BLaER1 treated with 17β-estradiol and CSF1 and Interleukin-3, amounts not matched to agents 10 nM and 100 nM (cell line): ENCODE results near the gene PDK1.

Experiments
- H3K27ac ChIP-seq, 11 experiments: shearing (Covaris generic); formaldehyde crosslinking; 2 replicates each; pipeline ENCODE4 v1.8.1; 2022
- H3K27me3 ChIP-seq, 11 experiments: shearing (Covaris generic); formaldehyde crosslinking; 2 replicates each; pipeline ENCODE4 v1.8.1; 2022
- H3K36me3 ChIP-seq, 11 experiments: shearing (Covaris generic); formaldehyde crosslinking; 2 replicates each; pipeline ENCODE4 v1.8.1; 2022
- H3K4me1 ChIP-seq, 10 experiments: shearing (Covaris generic); formaldehyde crosslinking; 2 replicates each; pipeline ENCODE4 v1.8.1; 2022
- H3K4me2 ChIP-seq, 11 experiments: shearing (Covaris generic); formaldehyde crosslinking; 2 replicates each; pipeline ENCODE4 v1.8.1; 2022
- H3K4me3 ChIP-seq, 10 experiments: shearing (Covaris generic); formaldehyde crosslinking; 2 replicates each; pipeline ENCODE4 v1.8.1; 2022
- H3K9ac ChIP-seq, 11 experiments: shearing (Covaris generic); formaldehyde crosslinking; 2 replicates each; pipeline ENCODE4 v1.8.1; 2022
- H3K9me3 ChIP-seq, 11 experiments: shearing (Covaris generic); formaldehyde crosslinking; replicated peaks in 1 of 11; 2 replicates each; pipeline ENCODE4 v1.8.1; 2022
- H4K20me1 ChIP-seq, 11 experiments: shearing (Covaris generic); formaldehyde crosslinking; 2 replicates each; pipeline ENCODE4 v1.8.1; 2022
- Cebpa-rat ChIP-seq, 11 experiments: shearing (Covaris generic); IDR thresholded peaks; 2 replicates each; pipeline ENCODE4 v1.8.1; 2022

The PDK1 gene

DNA sequence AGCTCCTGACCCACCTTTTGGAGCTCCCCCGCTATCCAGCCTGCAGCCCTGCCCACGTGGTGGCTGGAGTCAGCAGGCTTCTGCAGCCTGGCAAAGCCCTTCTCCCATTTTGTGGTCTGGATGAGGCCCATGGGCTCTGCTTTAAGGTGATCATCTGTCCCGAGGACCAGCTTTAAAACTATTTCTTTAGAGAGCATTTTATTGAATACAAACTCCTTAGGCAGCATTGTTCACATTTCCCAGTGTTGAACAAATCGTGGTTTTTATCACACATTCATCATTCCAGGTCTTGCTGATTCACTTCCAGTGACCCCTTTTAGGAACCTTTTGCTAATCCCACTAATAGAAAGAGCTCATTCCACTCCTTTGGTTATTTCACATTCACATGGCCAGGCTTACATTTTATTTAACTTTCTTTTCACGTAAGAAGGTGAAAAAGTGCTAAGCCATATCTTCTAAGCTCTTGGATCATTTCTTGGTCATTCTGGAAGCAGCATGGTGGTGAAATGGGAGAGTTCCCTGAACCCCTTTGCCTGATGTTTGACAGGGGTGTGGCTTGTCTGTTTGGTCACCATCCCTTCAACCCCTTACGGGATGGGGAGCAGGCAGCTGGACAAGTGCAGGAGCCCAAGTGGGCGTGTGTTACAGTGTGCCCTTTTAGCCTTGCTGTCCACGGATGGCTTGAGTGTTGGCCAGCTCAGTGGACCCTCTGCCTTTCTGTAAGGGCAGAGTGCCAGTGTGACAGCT, 99.4 kb downstream of the PDK1 start:
- no peak overlapping the region for H3K4me2 ChIP-seq
- no peaks in the 10 kb centered on the region; a peak in 1 of 22 replicates for H3K36me3 ChIP-seq
- H3K9me3 ChIP-seq: peaks cover 28 to 41% (median 36%) of the 10 kb centered on the region in 11 experiments
- no peak for TF ChIP-seq Cebpa-rat (IDR thresholded peaks at IDR 0.05)
- H3K9ac ChIP-seq: no peak overlapping the region
- H3K27me3 ChIP-seq: no peaks in the 10 kb centered on the region
- H3K4me3 ChIP-seq: no peak overlapping the region
- H3K27ac ChIP-seq: no peak overlapping the region
- H4K20me1 ChIP-seq: no peaks in the 10 kb centered on the region
- no peaks in the 10 kb centered on the region for H3K4me1 ChIP-seq

DNA sequence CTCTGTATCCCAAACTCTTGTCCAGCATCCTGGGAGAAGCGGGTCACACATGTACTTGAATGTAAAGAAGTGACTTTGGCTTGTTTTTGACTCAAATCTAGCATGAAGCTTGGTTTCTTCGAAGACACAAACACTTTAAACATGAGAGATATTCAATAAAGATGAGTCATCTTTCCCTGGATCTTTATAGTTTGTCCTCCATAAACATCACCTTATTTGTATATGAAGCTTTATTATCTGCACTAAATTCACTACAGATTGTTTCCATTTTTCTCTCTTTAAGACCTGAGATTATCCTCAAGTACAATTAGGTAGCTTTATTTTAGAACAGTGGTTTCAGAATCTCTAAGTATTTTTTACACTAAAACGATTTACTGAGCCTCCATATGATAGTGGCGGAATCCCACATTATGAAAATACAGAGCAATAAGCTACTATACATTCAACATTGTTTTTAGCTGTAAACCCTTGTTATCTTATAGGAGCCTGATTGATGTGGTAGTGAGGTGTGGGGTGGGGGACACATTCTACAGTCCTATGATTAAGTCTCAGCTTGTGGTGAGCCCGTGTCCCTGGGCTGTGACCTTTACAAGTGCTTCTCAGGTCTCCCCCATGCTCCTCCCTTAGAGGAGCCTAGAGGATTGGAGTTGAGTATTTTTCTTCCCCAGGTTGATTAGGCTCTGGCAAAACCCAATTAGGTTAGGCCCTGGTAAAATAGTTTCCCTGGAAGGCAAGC, 100.1 kb downstream of the PDK1 start:
- Histone ChIP-seq H3K27me3 (no peaks in the 10 kb centered on the region), H3K4me2 (no peak overlapping the region), H4K20me1 (no peaks in the 10 kb centered on the region), H3K36me3 (no peaks in the 10 kb centered on the region; a peak in 1 of 22 replicates), H3K9me3 (peaks cover 33 to 49% (median 40%) of the 10 kb centered on the region in 11 experiments), H3K9ac (no peak overlapping the region), H3K4me1 (no peaks in the 10 kb centered on the region), H3K27ac (no peak overlapping the region), H3K4me3 (no peak overlapping the region)
- no peak for TF ChIP-seq Cebpa-rat (IDR thresholded peaks at IDR 0.05)
